Esophagus squamous epithelium (tissue), 4 donors: ENCODE results near the gene CCNY.

Experiments
- POLR2A ChIP-seq, 4 donors: fragments of 450-650 bp; IDR thresholded peaks; one replicate each; pipeline ENCODE4 v1.6.1; 2017; ENCODE audit warnings: antibody characterized with exemption in 4 of 4, mild to moderate bottlenecking in 4 of 4, moderate library complexity in 3 of 4
- TF ChIP-seq, protein P1 (sequence below), 6 experiments: fragments of 450-650 bp in 4 of 6; fragments of 200-600 bp in 2 of 6; sonication (generic) in 2 of 6; IDR thresholded peaks; one replicate each; pipeline ENCODE4 v1.5.1; 2016 to 2019; ENCODE audit warnings: antibody characterized with exemption in 6 of 6, mild to moderate bottlenecking in 4 of 6, moderate library complexity in 4 of 6

- TF ChIP-seq, protein P1, sequence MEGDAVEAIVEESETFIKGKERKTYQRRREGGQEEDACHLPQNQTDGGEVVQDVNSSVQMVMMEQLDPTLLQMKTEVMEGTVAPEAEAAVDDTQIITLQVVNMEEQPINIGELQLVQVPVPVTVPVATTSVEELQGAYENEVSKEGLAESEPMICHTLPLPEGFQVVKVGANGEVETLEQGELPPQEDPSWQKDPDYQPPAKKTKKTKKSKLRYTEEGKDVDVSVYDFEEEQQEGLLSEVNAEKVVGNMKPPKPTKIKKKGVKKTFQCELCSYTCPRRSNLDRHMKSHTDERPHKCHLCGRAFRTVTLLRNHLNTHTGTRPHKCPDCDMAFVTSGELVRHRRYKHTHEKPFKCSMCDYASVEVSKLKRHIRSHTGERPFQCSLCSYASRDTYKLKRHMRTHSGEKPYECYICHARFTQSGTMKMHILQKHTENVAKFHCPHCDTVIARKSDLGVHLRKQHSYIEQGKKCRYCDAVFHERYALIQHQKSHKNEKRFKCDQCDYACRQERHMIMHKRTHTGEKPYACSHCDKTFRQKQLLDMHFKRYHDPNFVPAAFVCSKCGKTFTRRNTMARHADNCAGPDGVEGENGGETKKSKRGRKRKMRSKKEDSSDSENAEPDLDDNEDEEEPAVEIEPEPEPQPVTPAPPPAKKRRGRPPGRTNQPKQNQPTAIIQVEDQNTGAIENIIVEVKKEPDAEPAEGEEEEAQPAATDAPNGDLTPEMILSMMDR (IDR thresholded peaks at IDR 0.05) = no peak
- no peak for TF ChIP-seq POLR2A (IDR thresholded peaks at IDR 0.05)
Measured at GRCh38 chr10:35504132-35504531, 167.8 kb downstream of the CCNY start.
